Left forelimb (tissue), 1 donor: ENCODE results near the gene CYB561.

Experiments used
- DNase-seq: peaks from one replicate; pipeline ENCODE4 v3.0.0-alpha.2; 2018; ENCODE audit warnings: low spot score

The CYB561 gene

GRCh38 chr17:63407741-63408330, 38.3 kb downstream of the CYB561 start:
- DNase-seq: no peak

GRCh38 chr17:63406689-63407330, 39.3 kb downstream of the CYB561 start:
- no peak for DNase-seq

- no peak for DNase-seq
Measured at GRCh38 chr17:63405741-63406261, 40.3 kb downstream of the CYB561 start.

- DNase-seq: no peak
Measured at GRCh38 chr17:63405020-63405419, 41.1 kb downstream of the CYB561 start.

- DNase-seq: no peak
Measured at GRCh38 chr17:63402431-63403212, 43.5 kb downstream of the CYB561 start.

GRCh38 chr17:63399856-63400255, 46.2 kb downstream of the CYB561 start:
- DNase-seq: peak; percentile 85

GRCh38 chr17:63399316-63399715, 46.8 kb downstream of the CYB561 start:
- no peak for DNase-seq

GRCh38 chr17:63398680-63399079, 47.4 kb downstream of the CYB561 start:
- no peak for DNase-seq

GRCh38 chr17:63395075-63395805, 50.9 kb downstream of the CYB561 start:
- DNase-seq: no peak

- DNase-seq: no peak
Measured at GRCh38 chr17:63390090-63390489, 56.0 kb downstream of the CYB561 start.

- DNase-seq: no peak
Measured at GRCh38 chr17:63387656-63388340, 58.3 kb downstream of the CYB561 start.

GRCh38 chr17:63382826-63383225, 63.3 kb downstream of the CYB561 start:
- no peak for DNase-seq
